Prostate gland (tissue), 2 donors: Measurements from ENCODE around the gene MED15.
"Not testable (repeated sequence)": the region's sequence is repeated elsewhere in the genome, so short reads cannot be mapped to it uniquely, and the experiment has no call there.

Experiments used
- POLR2A ChIP-seq: fragments of 450-650 bp; IDR thresholded peaks from one replicate; pipeline ENCODE4 v1.6.1; 2016; ENCODE audit warnings: antibody characterized with exemption, mild to moderate bottlenecking
- POLR2AphosphoS5 ChIP-seq: sonication (generic); formaldehyde crosslinking; IDR thresholded peaks from one replicate; pipeline ENCODE4 v1.6.1; 2017; ENCODE audit warnings: antibody characterized with exemption
- TF ChIP-seq, protein P1 (sequence below), 4 experiments: fragments of 200-600 bp in 2 of 4; fragments of 450-650 bp in 2 of 4; sonication (generic) in 2 of 4; IDR thresholded peaks; 1 replicate in 3 of 4; 2 replicates in 1 of 4; pipeline ENCODE4 v1.5.1; 2016 to 2019; ENCODE audit warnings: antibody characterized with exemption in 4 of 4, mild to moderate bottlenecking in 2 of 4, moderate library complexity in 2 of 4

DNA sequence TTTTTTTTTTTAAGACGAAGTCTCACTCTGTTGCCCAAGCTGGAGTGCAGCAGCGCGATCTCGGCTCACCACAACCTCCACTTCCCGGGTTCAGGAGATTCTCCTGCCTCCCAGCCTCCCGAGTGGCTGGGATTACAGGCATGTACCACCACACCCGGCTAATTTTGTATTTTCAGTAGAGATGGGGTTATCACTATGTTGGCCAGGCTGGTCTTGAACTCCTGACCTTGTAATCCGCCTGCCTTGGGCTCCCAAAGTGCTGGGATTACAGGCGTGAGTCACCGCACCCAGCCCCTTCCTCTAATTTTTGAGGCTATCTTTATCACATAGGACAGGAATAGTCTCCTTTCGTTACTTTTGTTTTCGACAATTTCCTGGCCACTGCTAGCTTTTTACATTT is 31.8 kb upstream of the MED15 start:
- not testable (repeated sequence) for TF ChIP-seq POLR2A, POLR2AphosphoS5
- TF ChIP-seq, protein P1, sequence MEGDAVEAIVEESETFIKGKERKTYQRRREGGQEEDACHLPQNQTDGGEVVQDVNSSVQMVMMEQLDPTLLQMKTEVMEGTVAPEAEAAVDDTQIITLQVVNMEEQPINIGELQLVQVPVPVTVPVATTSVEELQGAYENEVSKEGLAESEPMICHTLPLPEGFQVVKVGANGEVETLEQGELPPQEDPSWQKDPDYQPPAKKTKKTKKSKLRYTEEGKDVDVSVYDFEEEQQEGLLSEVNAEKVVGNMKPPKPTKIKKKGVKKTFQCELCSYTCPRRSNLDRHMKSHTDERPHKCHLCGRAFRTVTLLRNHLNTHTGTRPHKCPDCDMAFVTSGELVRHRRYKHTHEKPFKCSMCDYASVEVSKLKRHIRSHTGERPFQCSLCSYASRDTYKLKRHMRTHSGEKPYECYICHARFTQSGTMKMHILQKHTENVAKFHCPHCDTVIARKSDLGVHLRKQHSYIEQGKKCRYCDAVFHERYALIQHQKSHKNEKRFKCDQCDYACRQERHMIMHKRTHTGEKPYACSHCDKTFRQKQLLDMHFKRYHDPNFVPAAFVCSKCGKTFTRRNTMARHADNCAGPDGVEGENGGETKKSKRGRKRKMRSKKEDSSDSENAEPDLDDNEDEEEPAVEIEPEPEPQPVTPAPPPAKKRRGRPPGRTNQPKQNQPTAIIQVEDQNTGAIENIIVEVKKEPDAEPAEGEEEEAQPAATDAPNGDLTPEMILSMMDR (IDR thresholded peaks at IDR 0.05): not testable (repeated sequence)
